HepG2 (cell line): ENCODE data around the gene ACOT13. TPM values are rescaled to one million over a fixed set of nuclear protein-coding genes. Genes with fewer than 3 reads are reported as not detected.

ENCODE experiments used
- ATAC-seq: fragments of 200-7000 bp; cut with Tn5 transposase; 3 replicates; pipeline ENCODE4 v1.9.1; 2020; ENCODE audit warnings: mild to moderate bottlenecking, moderate library complexity
- BruUV-seq: library from RNA; stranded (reverse); fragments of 400-500 nt; replicated peaks from 2 replicates; lab custom pipeline; 2021; lab: Mats Ljungman, UMichigan
- CTCF ChIA-PET: fragments of 300-600 bp; formaldehyde crosslinking; extraction: SDS; loops from one replicate; lab custom pipeline; 2021; ENCODE audit warnings: low total read pairs, inconsistent platforms, low intra/inter-chr PET ratio; lab: Yijun Ruan, JAX
- POLR2A ChIA-PET: fragments of 350-600 bp; sonication (Branson Sonifier 250); formaldehyde crosslinking; loops from one replicate; lab custom pipeline; 2020; ENCODE audit warnings: antibody characterized with exemption, inconsistent platforms; lab: Yijun Ruan, JAX
- DNase-seq: peaks from one replicate; pipeline ENCODE4 v3.0.0-alpha.2; 2015; ENCODE audit warnings: low spot score
- FAIRE-seq: peaks from 3 replicates; lab custom pipeline; 2011; peaks lifted over from hg19 to GRCh38; lab: Jason Lieb, UNC
- H2AFZ ChIP-seq: one replicate; pipeline ENCODE4 v1.6.1; 2011; ENCODE audit warnings: low read length, inconsistent platforms
- H3K27ac ChIP-seq: fragments of 300-600 bp; 3 replicates; pipeline ENCODE4 v1.8.0; 2011; ENCODE audit warnings: mixed run types, mild to moderate bottlenecking, mixed read lengths, low read length, inconsistent platforms; ENCODE audit not compliant: insufficient read depth; ENCODE audit errors: extremely low read length
- H3K27me3 ChIP-seq, 2 experiments: fragments of 200-600 bp in 1 of 2; 2 replicates in 1 of 2; 3 replicates in 1 of 2; pipeline versions ENCODE4 v1.6.0 to v1.8.0; 2011; ENCODE audit warnings: low read length in 2 of 2, mild to moderate bottlenecking in 2 of 2, moderate library complexity in 2 of 2, inconsistent platforms in 1 of 2; ENCODE audit not compliant: insufficient read depth in 2 of 2, control insufficient read depth in 1 of 2
- H3K36me3 ChIP-seq, 2 experiments: fragments of 200-600 bp in 1 of 2; replicated peaks in 1 of 2; 2 replicates in 1 of 2; 3 replicates in 1 of 2; pipeline versions ENCODE4 v1.5.1 to v1.8.0; 2011; ENCODE audit warnings: low read length in 2 of 2, inconsistent platforms in 1 of 2; ENCODE audit not compliant: insufficient read depth in 2 of 2, control insufficient read depth in 1 of 2
- H3K4me1 ChIP-seq: 2 replicates; pipeline ENCODE4 v1.5.1; 2012; ENCODE audit warnings: low read length, inconsistent platforms; ENCODE audit not compliant: insufficient read depth
- H3K4me2 ChIP-seq: 2 replicates; pipeline ENCODE4 v1.6.0; 2011; ENCODE audit warnings: low read depth, low read length, inconsistent platforms
- H3K4me3 ChIP-seq, 3 experiments: fragments of 200-600 bp in 1 of 3; sonication (generic), shearing (Covaris generic) in 1 of 3; replicated peaks in 1 of 3; 2 replicates each; pipeline ENCODE4 v1.5.1; 2011 to 2016; ENCODE audit warnings: low read length in 3 of 3, inconsistent platforms in 2 of 3, low read depth in 2 of 3, mild to moderate bottlenecking in 2 of 3, control low read depth in 1 of 3, mixed read lengths in 1 of 3; ENCODE audit not compliant: insufficient read depth in 1 of 3
- H3K79me2 ChIP-seq: one replicate; pipeline ENCODE4 v1.6.1; 2011; ENCODE audit warnings: low read length, inconsistent platforms; ENCODE audit not compliant: insufficient read depth
- H3K9ac ChIP-seq: 2 replicates; pipeline ENCODE4 v1.6.0; 2011; ENCODE audit warnings: mild to moderate bottlenecking, low read depth, low read length, inconsistent platforms; ENCODE audit not compliant: insufficient read depth
- H3K9me3 ChIP-seq: 2 replicates; pipeline ENCODE4 v1.5.1; 2012; ENCODE audit warnings: mild to moderate bottlenecking, low read length
- H4K20me1 ChIP-seq: 2 replicates; pipeline ENCODE4 v1.6.0; 2011; ENCODE audit warnings: inconsistent platforms, mild to moderate bottlenecking, low read length, moderate library complexity; ENCODE audit not compliant: insufficient read depth
- FOXP1 ChIP-seq, 2 experiments: fragments of 450-650 bp in 1 of 2; IDR thresholded peaks; 2 replicates each; pipeline ENCODE4 v1.6.1; 2017 to 2018; ENCODE audit warnings: antibody characterized with exemption in 1 of 2
- MIXL1 ChIP-seq: IDR thresholded peaks from 2 replicates; pipeline ENCODE4 v1.6.1; 2016
- SRSF9 ChIP-seq: fragments of 200-400 bp; formaldehyde crosslinking; IDR thresholded peaks from 2 replicates; pipeline ENCODE4 v1.6.1; 2018; ENCODE audit warnings: borderline replicate concordance, mild to moderate bottlenecking, low read depth, low read length; ENCODE audit not compliant: insufficient read depth, poor library complexity, severe bottlenecking
- ZNF33B ChIP-seq: sonication (generic); formaldehyde crosslinking; IDR thresholded peaks from 2 replicates; pipeline ENCODE4 v1.5.1; 2020; ENCODE audit warnings: mild to moderate bottlenecking, missing genetic modification reagents
- ZNF34 ChIP-seq: sonication (generic); formaldehyde crosslinking; IDR thresholded peaks from 2 replicates; pipeline ENCODE4 v1.4.0; 2020; ENCODE audit warnings: mild to moderate bottlenecking, missing genetic modification reagents, borderline replicate concordance
- ZNF639 ChIP-seq: conservative IDR thresholded peaks from 2 replicates; pipeline ENCODE4 v1.6.1; 2018; ENCODE audit warnings: missing genetic modification reagents
- WGBS: methylation state at CpG from one replicate; pipeline ENCODE4 v1.1.6; 2017; ENCODE audit warnings: low lambda C conversion rate; 5-methylcytosine and 5-hydroxymethylcytosine counted together
- in situ Hi-C: cut with HindIII; loops from 2 replicates; pipeline ENCODE4 v1.10.0; 2017; ENCODE audit warnings: low pct_unique_long_range_greater_than_20kb; ENCODE audit not compliant: extremely low pct_ligation_motif_present
- intact Hi-C: fragments of 100-400 bp; cut with micrococcal nuclease; formaldehyde crosslinking; loops from one replicate; pipeline ENCODE4 v1.10.0; 2022; ENCODE audit not compliant: unreplicated experiment
- polyA plus RNA-seq, 8 experiments: library from polyadenylated mRNA; depleted of rRNA in 3 of 8; stranded (reverse) in 7 of 8; unstranded in 1 of 8; fragments of >200 nt; fragmentation: Illumina TruSeq in 4 of 8; extraction: Trizol in 4 of 8; gene quantifications; 2 replicates each; pipeline versions ENCODE4 v1.2.1 to v1.2.3, GENCODE V29; 2011 to 2016; ENCODE audit warnings: low read depth in 4 of 8, missing spikeins in 1 of 8, mixed read lengths in 1 of 8; ENCODE audit not compliant: insufficient read depth in 1 of 8
- total RNA-seq, 5 experiments: library from RNA; depleted of rRNA; stranded (reverse); fragments of >200 nt; fragmentation: Illumina TruSeq; extraction: Trizol; gene quantifications; 2 replicates each; pipeline ENCODE4 v1.2.3, GENCODE V29; 2016; ENCODE audit warnings: low read depth in 1 of 5

The ACOT13 gene
- total and polyA plus RNA-seq, 2 of the 13 experiments (the other 11 are each of a cell fraction or from before 2014, with no cell fraction given): 31.5 to 45.1 TPM

GRCh38 chr6:24683297-24684296 lies 16.7 kb downstream of the ACOT13 start:
- no peak for FAIRE-seq
- H3K79me2 ChIP-seq: no peaks in the 10 kb centered on the region
- no peak overlapping the region for H2AFZ ChIP-seq
- no peak overlapping the region for H3K4me3 ChIP-seq
- H3K27me3 ChIP-seq: no peaks in the 10 kb centered on the region
- POLR2A ChIA-PET: interaction anchor here (2.5 kb wide), 1 partner anchor 16 kb away, joined by 12 read pairs; the partner anchor contains the start of genes ACOT13 and TDP2
- no peak overlapping the region for H3K27ac ChIP-seq
- no peaks in the 10 kb centered on the region for H3K9me3 ChIP-seq
- DNase-seq: no peak
- WGBS: 76% methylated on average over 10 of the region's 12 CpGs
- BruUV-seq: no TSS peak
- no peak overlapping the region for H3K9ac ChIP-seq
- CTCF ChIA-PET: interaction anchor here (0.9 kb wide), 1 partner anchor 100 kb away, joined by 3 read pairs; no protein-coding TSS in a partner anchor
- peaks cover 21% of the 10 kb centered on the region for H3K4me1 ChIP-seq
- peak overlapping the region; percentile 52 for H3K4me2 ChIP-seq
- no peaks in the 10 kb centered on the region for H4K20me1 ChIP-seq
- no peaks in the 10 kb centered on the region; a peak in 1 of 5 replicates for H3K36me3 ChIP-seq
- intact Hi-C loops: no loop called here
- in situ Hi-C loops: no loop called here
- ATAC-seq: no peak
- 0 out of 2 replicates have a peak, but pooled peaks have one; percentile 60 for TF ChIP-seq MIXL1 (CRISPR knock-in tag)
- TF ChIP-seq ZNF34: no peak

- no peaks in the 10 kb centered on the region for H3K9me3 ChIP-seq
- intact Hi-C loops (no loop called here), in situ Hi-C loops (no loop called here)
- no peak overlapping the region for H3K9ac ChIP-seq
- no peak for DNase-seq
- 97% methylated on average over 1 of the region's 1 CpG for WGBS
- POLR2A ChIA-PET: no interaction called here
- no peak overlapping the region for H2AFZ ChIP-seq
- no peak overlapping the region for H3K27ac ChIP-seq
- H3K4me2 ChIP-seq: no peak overlapping the region
- FAIRE-seq: no peak
- no peaks in the 10 kb centered on the region for H4K20me1 ChIP-seq
- H3K4me3 ChIP-seq: no peak overlapping the region
- no peak for ATAC-seq
- no TSS peak for BruUV-seq
- H3K36me3 ChIP-seq: no peaks in the 10 kb centered on the region; a peak in 1 of 5 replicates
- H3K27me3 ChIP-seq: no peaks in the 10 kb centered on the region
- H3K79me2 ChIP-seq: no peaks in the 10 kb centered on the region
- H3K4me1 ChIP-seq: peaks cover 11% of the 10 kb centered on the region
- 0 out of 2 replicates have a peak, but pooled peaks have one; percentile 29 for TF ChIP-seq FOXP1 (IDR thresholded peaks at IDR 0.05)
- no peak for TF ChIP-seq FOXP1 (CRISPR knock-in tag; IDR thresholded peaks at IDR 0.05)
- TF ChIP-seq ZNF33B (CRISPR knock-in tag): no peak
- no peak for TF ChIP-seq ZNF639 (CRISPR knock-in tag)
- TF ChIP-seq SRSF9: peak; percentile 34
- TF ChIP-seq, all 625 proteins: peak for 2
- CTCF ChIA-PET: no interaction called here
Measured at GRCh38 chr6:24686408-24686807, 19.5 kb downstream of the ACOT13 start.
